Measurements from ENCODE around the gene SFMBT1. TPM values are rescaled to one million over a fixed set of nuclear protein-coding genes. Genes with fewer than 3 reads are reported as not detected.

SFMBT1 gene
- polyA plus RNA-seq, 2 donors = 2.3 to 3.7 TPM

DNA sequence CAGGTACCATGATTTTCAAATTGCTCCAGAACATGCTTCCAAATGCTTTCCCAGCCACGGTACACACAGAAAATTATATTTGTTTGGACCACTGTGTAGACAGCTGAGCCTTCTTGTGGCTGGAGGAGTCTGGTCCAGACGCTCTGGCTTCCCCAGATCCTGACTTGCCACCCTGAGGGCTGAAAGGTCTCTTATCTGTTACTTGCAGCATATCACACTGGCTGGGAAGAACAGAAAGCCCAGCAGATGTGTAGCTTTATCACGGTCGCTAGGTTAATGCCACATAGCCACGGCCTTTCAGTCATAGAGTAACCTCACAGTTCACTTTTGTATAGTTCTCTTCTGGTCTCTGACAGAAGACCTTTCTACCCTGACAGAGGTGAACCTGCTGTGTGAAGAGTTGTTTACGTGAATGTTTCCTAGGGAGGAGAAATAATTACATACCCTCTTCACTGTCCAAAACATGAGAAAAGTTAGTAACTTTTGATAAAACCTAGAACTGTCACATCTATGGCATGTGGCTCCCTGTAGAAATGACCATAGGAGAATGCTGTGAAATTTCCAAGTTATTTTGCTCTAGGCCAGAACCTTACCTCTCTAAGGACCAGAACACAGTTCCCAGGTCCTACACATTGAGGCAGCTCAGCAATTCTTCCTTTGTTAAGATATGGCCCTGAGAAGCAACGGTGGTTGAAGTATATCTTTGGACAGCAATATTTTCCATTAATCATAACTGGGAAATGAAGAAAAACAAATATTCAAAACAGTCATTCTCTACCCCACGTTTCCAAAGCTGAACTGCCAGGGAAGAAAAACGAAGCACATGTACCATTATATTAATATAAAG is 132.8 kb downstream of the SFMBT1 start:
- no peaks in the 10 kb centered on the region for H3K27me3 ChIP-seq (ENCODE audit: control insufficient read depth in 1 of 2, insufficient read depth in 2 of 2, low read length in 2 of 2)
- no peaks in the 10 kb centered on the region for H3K4me1 ChIP-seq (ENCODE audit: control insufficient read depth in 2 of 2, insufficient read depth in 2 of 2, low read length in 1 of 2)
- no peaks in the 10 kb centered on the region for H3K9me3 ChIP-seq (ENCODE audit: control insufficient read depth in 2 of 2, insufficient read depth in 1 of 2, low read depth in 1 of 2, low read length in 1 of 2)
- peaks cover 3 to 5% of the 10 kb centered on the region in 2 donors for H3K36me3 ChIP-seq (ENCODE audit: control insufficient read depth in 2 of 2, insufficient read depth in 2 of 2, low read length in 1 of 2)
- no peak overlapping the region for H3K4me3 ChIP-seq (ENCODE audit: low read depth in 1 of 2, low read length in 2 of 2)
- no peak overlapping the region for H3K27ac ChIP-seq (ENCODE audit: low read depth in 2 of 2, low read length in 1 of 2)
- 75 to 78% methylated on average over 9 of the region's 9 CpGs for WGBS, 2 donors

DNA sequence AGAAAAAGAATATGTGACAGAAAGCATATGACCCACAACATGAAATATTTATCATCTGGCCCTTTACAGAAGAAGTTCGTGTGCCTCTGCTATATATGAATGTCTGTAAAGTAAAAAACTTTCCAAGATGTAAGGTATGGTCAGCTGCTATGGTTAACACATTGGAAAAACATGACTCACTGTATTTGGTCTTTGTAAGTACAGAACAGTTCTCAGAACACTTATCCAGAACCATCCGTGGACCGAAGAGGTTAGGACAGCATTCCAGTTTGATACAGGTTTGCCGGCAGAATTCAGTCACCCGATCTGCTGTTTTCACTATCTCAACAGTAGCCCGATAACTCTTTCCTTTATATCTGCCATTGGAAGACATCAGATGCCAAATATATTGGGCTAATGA is 135.1 kb downstream of the SFMBT1 start:
- no peaks in the 10 kb centered on the region for H3K9me3 ChIP-seq (ENCODE audit: control insufficient read depth in 2 of 2, insufficient read depth in 1 of 2, low read depth in 1 of 2, low read length in 1 of 2)
- H3K27me3 ChIP-seq (ENCODE audit: control insufficient read depth in 1 of 2, insufficient read depth in 2 of 2, low read length in 2 of 2) = no peaks in the 10 kb centered on the region
- H3K4me3 ChIP-seq (ENCODE audit: low read depth in 1 of 2, low read length in 2 of 2) = no peak overlapping the region
- H3K36me3 ChIP-seq (ENCODE audit: control insufficient read depth in 2 of 2, insufficient read depth in 2 of 2, low read length in 1 of 2) = peaks cover 0 to 5% of the 10 kb centered on the region in 2 donors
- H3K27ac ChIP-seq (ENCODE audit: low read depth in 2 of 2, low read length in 1 of 2) = no peak overlapping the region
- 76 to 94% methylated on average over 6 of the region's 6 CpGs for WGBS, 2 donors
- H3K4me1 ChIP-seq (ENCODE audit: control insufficient read depth in 2 of 2, insufficient read depth in 2 of 2, low read length in 1 of 2) = no peaks in the 10 kb centered on the region

DNA sequence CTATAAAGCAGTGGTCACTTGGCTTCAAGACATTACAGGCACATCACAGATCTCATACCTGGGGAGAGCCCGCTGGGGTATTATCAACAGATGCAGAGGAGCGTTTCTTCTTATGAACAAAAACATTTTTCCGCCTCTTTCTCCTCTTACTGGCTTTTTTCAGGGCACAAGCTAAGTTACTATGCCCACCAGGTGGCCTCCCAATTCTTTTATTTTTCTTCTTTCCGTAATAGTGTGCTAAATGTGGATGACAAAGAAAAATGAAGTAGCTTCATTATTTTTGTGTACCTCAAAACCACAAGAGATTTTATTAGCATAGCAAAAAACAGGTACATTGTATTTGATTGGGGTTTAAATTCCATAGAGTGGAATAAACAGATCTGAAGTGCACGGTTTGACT is 138.4 kb downstream of the SFMBT1 start:
- Histone ChIP-seq H3K9me3 (ENCODE audit: control insufficient read depth in 2 of 2, insufficient read depth in 1 of 2, low read depth in 1 of 2, low read length in 1 of 2) (no peaks in the 10 kb centered on the region), H3K4me1 (ENCODE audit: control insufficient read depth in 2 of 2, insufficient read depth in 2 of 2, low read length in 1 of 2) (no peaks in the 10 kb centered on the region), H3K27me3 (ENCODE audit: control insufficient read depth in 1 of 2, insufficient read depth in 2 of 2, low read length in 2 of 2) (no peaks in the 10 kb centered on the region), H3K36me3 (ENCODE audit: control insufficient read depth in 2 of 2, insufficient read depth in 2 of 2, low read length in 1 of 2) (peaks cover 5 to 8% of the 10 kb centered on the region in 2 donors), H3K4me3 (ENCODE audit: low read depth in 1 of 2, low read length in 2 of 2) (no peak overlapping the region), H3K27ac (ENCODE audit: low read depth in 2 of 2, low read length in 1 of 2) (no peak overlapping the region)
- WGBS, 2 donors = 88 to 92% methylated on average over 5 of the region's 5 CpGs

DNA sequence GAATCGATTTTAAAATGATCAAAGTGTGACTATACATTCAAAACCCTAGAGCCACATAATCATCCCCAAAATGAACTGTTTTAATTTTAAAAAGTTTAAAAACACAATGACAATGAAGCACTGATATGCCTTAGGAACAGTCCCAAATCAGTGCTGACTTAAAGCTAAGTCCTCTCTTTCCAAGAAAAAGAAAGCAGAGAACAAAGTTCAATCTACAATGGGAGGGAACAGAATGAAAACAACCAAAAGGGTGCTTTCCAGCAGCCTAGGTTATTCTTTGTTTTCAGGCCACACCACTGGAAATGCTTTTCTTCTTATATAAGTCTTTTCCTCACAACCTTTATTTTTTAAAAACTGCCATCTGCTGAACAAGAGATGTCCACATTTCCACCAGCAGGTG is 141.3 kb downstream of the SFMBT1 start:
- Histone ChIP-seq H3K27me3 (ENCODE audit: control insufficient read depth in 1 of 2, insufficient read depth in 2 of 2, low read length in 2 of 2) (no peaks in the 10 kb centered on the region), H3K4me1 (ENCODE audit: control insufficient read depth in 2 of 2, insufficient read depth in 2 of 2, low read length in 1 of 2) (no peaks in the 10 kb centered on the region), H3K27ac (ENCODE audit: low read depth in 2 of 2, low read length in 1 of 2) (no peak overlapping the region), H3K4me3 (ENCODE audit: low read depth in 1 of 2, low read length in 2 of 2) (no peak overlapping the region), H3K36me3 (ENCODE audit: control insufficient read depth in 2 of 2, insufficient read depth in 2 of 2, low read length in 1 of 2) (peaks cover 5 to 8% of the 10 kb centered on the region in 2 donors), H3K9me3 (ENCODE audit: control insufficient read depth in 2 of 2, insufficient read depth in 1 of 2, low read depth in 1 of 2, low read length in 1 of 2) (no peaks in the 10 kb centered on the region)
- 85 to 87% methylated on average over 1 of the region's 1 CpG for WGBS, 2 donors

DNA sequence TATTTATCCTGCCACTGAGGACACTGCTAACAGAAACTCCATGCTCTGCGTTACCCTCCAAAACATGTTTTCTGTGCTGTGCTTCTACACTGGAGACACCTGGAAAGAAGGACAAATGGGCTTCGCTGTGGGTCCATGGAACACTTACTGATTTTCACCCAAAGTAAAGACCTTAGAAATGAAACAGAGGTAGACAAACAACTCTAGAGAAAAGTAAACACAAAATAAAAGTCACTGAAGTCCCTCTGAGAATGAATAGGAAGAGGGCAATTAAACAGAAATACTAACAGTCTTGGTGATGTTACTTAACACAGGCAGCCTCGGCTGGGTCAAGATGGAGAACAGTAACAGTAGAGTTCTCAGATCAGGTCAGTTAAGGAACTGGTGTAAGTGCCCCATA is 141.9 kb downstream of the SFMBT1 start:
- Histone ChIP-seq H3K9me3 (ENCODE audit: control insufficient read depth in 2 of 2, insufficient read depth in 1 of 2, low read depth in 1 of 2, low read length in 1 of 2) (no peaks in the 10 kb centered on the region), H3K27me3 (ENCODE audit: control insufficient read depth in 1 of 2, insufficient read depth in 2 of 2, low read length in 2 of 2) (no peaks in the 10 kb centered on the region), H3K27ac (ENCODE audit: low read depth in 2 of 2, low read length in 1 of 2) (no peak overlapping the region), H3K4me1 (ENCODE audit: control insufficient read depth in 2 of 2, insufficient read depth in 2 of 2, low read length in 1 of 2) (no peaks in the 10 kb centered on the region), H3K36me3 (ENCODE audit: control insufficient read depth in 2 of 2, insufficient read depth in 2 of 2, low read length in 1 of 2) (peaks cover 5 to 8% of the 10 kb centered on the region in 2 donors), H3K4me3 (ENCODE audit: low read depth in 1 of 2, low read length in 2 of 2) (no peak overlapping the region)
- WGBS, 2 donors = 84 to 88% methylated on average over 3 of the region's 3 CpGs

DNA sequence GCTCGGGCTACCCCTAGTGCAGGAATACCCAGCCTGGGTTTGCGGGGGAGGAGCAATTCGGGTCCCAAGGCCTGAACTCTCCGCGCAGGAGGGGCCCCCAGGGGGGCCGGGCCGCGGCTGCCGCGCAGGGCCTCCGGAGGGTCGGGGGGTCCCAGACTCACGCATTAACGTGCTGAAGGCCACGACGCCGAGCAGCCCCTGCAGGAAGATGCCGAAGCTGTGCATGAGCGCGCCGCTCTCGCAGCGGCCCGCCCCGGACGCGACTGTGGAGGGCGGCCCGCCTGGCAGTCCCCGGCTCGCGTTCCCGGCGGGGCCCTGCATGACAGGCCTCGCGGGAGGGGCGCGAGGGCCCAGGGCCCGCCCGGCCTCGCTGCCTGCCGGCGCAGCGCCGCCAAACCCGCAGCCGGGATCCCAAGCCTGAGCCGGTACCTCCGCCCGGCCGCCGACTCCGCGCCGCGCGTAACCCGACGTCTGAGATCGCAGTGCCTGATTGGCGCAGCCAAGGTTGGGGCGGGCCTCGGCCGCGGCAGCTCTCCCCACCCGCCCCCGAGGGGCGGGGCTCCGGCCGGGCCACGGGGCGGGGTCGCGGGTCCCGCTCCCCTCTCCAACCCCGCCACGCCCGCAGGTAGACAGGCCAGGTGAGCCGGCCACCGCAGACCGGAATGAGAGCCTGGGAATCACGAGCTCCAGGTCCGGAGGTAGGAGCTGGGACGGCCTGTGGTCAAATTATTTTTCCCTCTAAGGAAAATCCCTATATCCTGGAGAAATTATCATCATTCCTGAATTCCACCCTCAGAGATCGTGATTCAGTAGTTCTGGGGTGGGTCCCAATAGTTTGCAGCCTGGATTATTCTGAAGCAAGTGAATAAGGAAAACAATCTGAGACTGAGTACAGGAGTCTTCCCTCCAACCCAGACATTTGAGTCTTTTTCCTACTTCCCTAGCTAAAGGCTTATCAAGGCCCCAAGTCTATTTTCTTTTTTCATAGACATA is 148.4 kb downstream of the SFMBT1 start, which contains the start of gene STIMATE:
Gene STIMATE, minus strand, starts transcription at position 419 of the 993 bp plus-strand sequence. Its CDS starts 98 bp downstream, at position 321.
- no peaks in the 10 kb centered on the region for H3K27me3 ChIP-seq (ENCODE audit: control insufficient read depth in 1 of 2, insufficient read depth in 2 of 2, low read length in 2 of 2)
- H3K4me1 ChIP-seq (ENCODE audit: control insufficient read depth in 2 of 2, insufficient read depth in 2 of 2, low read length in 1 of 2) = peaks cover 0 to 2% of the 10 kb centered on the region in 2 donors
- 0% methylated on average over 62 to 85 of the region's 85 CpGs for WGBS, 2 donors
- no peaks in the 10 kb centered on the region for H3K9me3 ChIP-seq (ENCODE audit: control insufficient read depth in 2 of 2, insufficient read depth in 1 of 2, low read depth in 1 of 2, low read length in 1 of 2)
- H3K27ac ChIP-seq (ENCODE audit: low read depth in 2 of 2, low read length in 1 of 2) = peak within 1 kb of the TSS; percentile 58 to 83
- H3K4me3 ChIP-seq (ENCODE audit: low read depth in 1 of 2, low read length in 2 of 2) = peak within 1 kb of the TSS; percentile 57 to 81
- no peaks in the 10 kb centered on the region for H3K36me3 ChIP-seq (ENCODE audit: control insufficient read depth in 2 of 2, insufficient read depth in 2 of 2, low read length in 1 of 2)

DNA sequence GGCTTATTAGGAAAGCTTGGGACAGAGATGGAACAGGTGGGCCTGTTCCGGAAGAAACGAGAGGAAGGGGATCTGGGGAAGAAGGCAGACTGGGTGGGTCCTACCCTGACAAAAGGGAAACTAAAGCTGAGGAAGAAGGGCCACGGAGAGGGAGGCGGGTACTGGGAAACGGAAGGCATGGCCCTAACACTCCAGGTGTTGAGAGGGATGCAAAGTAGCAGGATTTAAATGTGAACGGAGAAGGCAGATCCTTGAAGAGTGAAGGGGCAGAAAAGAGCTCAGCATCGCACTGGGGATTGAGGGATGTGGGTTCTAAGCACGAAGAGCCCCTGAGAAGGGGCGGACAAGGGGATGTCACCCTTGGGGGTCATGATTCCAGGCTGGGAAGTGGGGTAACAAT is 149.3 kb downstream of the SFMBT1 start:
- no peaks in the 10 kb centered on the region for H3K27me3 ChIP-seq (ENCODE audit: control insufficient read depth in 1 of 2, insufficient read depth in 2 of 2, low read length in 2 of 2)
- no peaks in the 10 kb centered on the region for H3K36me3 ChIP-seq (ENCODE audit: control insufficient read depth in 2 of 2, insufficient read depth in 2 of 2, low read length in 1 of 2)
- peak overlapping the region; percentile 6 to 58 for H3K27ac ChIP-seq (ENCODE audit: low read depth in 2 of 2, low read length in 1 of 2)
- H3K4me3 ChIP-seq (ENCODE audit: low read depth in 1 of 2, low read length in 2 of 2) = peak overlapping the region; percentile 57 to 81
- peaks cover 0 to 2% of the 10 kb centered on the region in 2 donors for H3K4me1 ChIP-seq (ENCODE audit: control insufficient read depth in 2 of 2, insufficient read depth in 2 of 2, low read length in 1 of 2)
- WGBS, 2 donors = 4 to 5% methylated on average over 9 of the region's 9 CpGs
- H3K9me3 ChIP-seq (ENCODE audit: control insufficient read depth in 2 of 2, insufficient read depth in 1 of 2, low read depth in 1 of 2, low read length in 1 of 2) = no peaks in the 10 kb centered on the region

DNA sequence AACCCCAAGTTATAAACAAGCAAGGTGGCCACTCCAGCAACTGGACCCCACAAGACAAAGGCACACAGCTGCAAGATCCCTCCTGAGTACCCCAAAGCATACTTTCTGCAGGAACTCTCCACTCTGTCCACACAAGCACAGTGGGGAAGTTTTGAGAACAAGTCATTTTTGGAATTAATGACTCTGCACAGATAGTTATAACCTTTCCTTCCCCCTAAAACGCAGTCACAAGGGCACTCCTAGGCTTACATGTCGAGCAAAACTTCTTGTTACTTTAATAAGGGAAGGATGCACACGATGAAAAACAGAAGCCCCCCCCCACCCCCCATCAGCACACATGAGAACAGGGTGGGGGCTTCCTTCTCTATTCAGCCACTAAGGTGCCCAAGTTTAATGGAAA is 149.7 kb downstream of the SFMBT1 start:
- Histone ChIP-seq H3K4me1 (ENCODE audit: control insufficient read depth in 2 of 2, insufficient read depth in 2 of 2, low read length in 1 of 2) (peaks cover 0 to 4% of the 10 kb centered on the region in 2 donors), H3K36me3 (ENCODE audit: control insufficient read depth in 2 of 2, insufficient read depth in 2 of 2, low read length in 1 of 2) (no peaks in the 10 kb centered on the region), H3K27ac (ENCODE audit: low read depth in 2 of 2, low read length in 1 of 2) (no peak overlapping the region), H3K4me3 (ENCODE audit: low read depth in 1 of 2, low read length in 2 of 2) (peak overlapping the region in 1 of 2 donors; percentile 57), H3K27me3 (ENCODE audit: control insufficient read depth in 1 of 2, insufficient read depth in 2 of 2, low read length in 2 of 2) (no peaks in the 10 kb centered on the region), H3K9me3 (ENCODE audit: control insufficient read depth in 2 of 2, insufficient read depth in 1 of 2, low read depth in 1 of 2, low read length in 1 of 2) (no peaks in the 10 kb centered on the region)
- 16 to 26% methylated on average over 3 of the region's 3 CpGs for WGBS, 2 donors

DNA sequence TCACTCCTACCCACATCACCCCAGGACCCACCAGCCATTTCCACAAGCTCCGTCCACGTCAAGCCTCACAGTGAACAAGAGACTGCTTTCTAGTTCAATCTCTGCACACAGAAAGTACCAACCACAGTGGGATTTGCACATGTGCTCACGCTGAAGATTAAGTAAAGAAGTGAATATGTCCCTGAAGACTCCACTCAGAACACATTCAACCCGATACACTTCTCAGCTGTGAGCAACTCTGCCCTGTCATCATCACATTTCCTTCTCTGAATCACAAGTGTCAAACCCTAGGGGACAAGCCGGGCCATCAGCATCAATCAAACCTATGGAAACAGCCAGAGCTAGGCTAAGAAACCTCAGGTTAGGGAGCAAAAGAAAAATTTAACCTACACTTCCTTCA is 150.5 kb downstream of the SFMBT1 start:
- H3K27ac ChIP-seq (ENCODE audit: low read depth in 2 of 2, low read length in 1 of 2) = no peak overlapping the region
- no peaks in the 10 kb centered on the region for H3K9me3 ChIP-seq (ENCODE audit: control insufficient read depth in 2 of 2, insufficient read depth in 1 of 2, low read depth in 1 of 2, low read length in 1 of 2)
- H3K27me3 ChIP-seq (ENCODE audit: control insufficient read depth in 1 of 2, insufficient read depth in 2 of 2, low read length in 2 of 2) = no peaks in the 10 kb centered on the region
- WGBS, 2 donors = 62 to 65% methylated on average over 5 of the region's 5 CpGs
- no peaks in the 10 kb centered on the region for H3K36me3 ChIP-seq (ENCODE audit: control insufficient read depth in 2 of 2, insufficient read depth in 2 of 2, low read length in 1 of 2)
- no peak overlapping the region for H3K4me3 ChIP-seq (ENCODE audit: low read depth in 1 of 2, low read length in 2 of 2)
- H3K4me1 ChIP-seq (ENCODE audit: control insufficient read depth in 2 of 2, insufficient read depth in 2 of 2, low read length in 1 of 2) = peaks cover 0 to 6% of the 10 kb centered on the region in 2 donors

Measured in esophagus (tissue), 2 donors.